Sigmoid colon (tissue), 7 donors: ENCODE measurements around the gene RPP14. TPM values are rescaled to one million over a fixed set of nuclear protein-coding genes. Genes with fewer than 3 reads are reported as not detected.

ENCODE experiments used
- DNase-seq: peaks from one replicate; pipeline ENCODE4 v3.0.0-alpha.2; 2019
- H3K27ac ChIP-seq, 4 donors: fragments of 200-600 bp; sonication (generic); one replicate each; pipeline ENCODE4 v1.5.1; 2016 to 2019; ENCODE audit warnings: mild to moderate bottlenecking in 1 of 4
- H3K27me3 ChIP-seq, 3 donors: fragments of 200-600 bp; sonication (generic); one replicate each; pipeline ENCODE4 v1.5.1; 2019; ENCODE audit warnings: mild to moderate bottlenecking in 1 of 3
- H3K36me3 ChIP-seq, 4 donors: fragments of 200-600 bp; sonication (generic); one replicate each; pipeline ENCODE4 v1.5.1; 2016 to 2019
- H3K4me1 ChIP-seq, 4 donors: fragments of 200-600 bp; sonication (generic); one replicate each; pipeline ENCODE4 v1.5.1; 2017 to 2019
- H3K4me3 ChIP-seq, 4 donors: fragments of 200-600 bp; sonication (generic); one replicate each; pipeline ENCODE4 v1.5.1; 2017 to 2019; ENCODE audit warnings: mild to moderate bottlenecking in 2 of 4, moderate library complexity in 1 of 4
- H3K9me3 ChIP-seq, 4 donors: fragments of 200-600 bp in 3 of 4; sonication (generic) in 3 of 4; one replicate each; pipeline versions ENCODE4 v1.5.1 to v1.6.1; 2013 to 2019
- CTCF ChIP-seq, 4 experiments: fragments of 450-650 bp in 3 of 4; fragments of 200-600 bp in 1 of 4; IDR thresholded peaks; one replicate each; pipeline ENCODE4 v1.5.1; 2016 to 2019; ENCODE audit warnings: antibody characterized with exemption in 4 of 4, mild to moderate bottlenecking in 3 of 4, moderate library complexity in 2 of 4
- EP300 ChIP-seq, 4 donors: sonication (generic); formaldehyde crosslinking; IDR thresholded peaks; one replicate each; pipeline ENCODE4 v1.6.1; 2017; ENCODE audit warnings: antibody characterized with exemption in 4 of 4
- POLR2A ChIP-seq, 2 donors: fragments of 450-650 bp; IDR thresholded peaks; one replicate each; pipeline ENCODE4 v1.6.1; 2016; ENCODE audit warnings: antibody characterized with exemption in 2 of 2, mild to moderate bottlenecking in 2 of 2, moderate library complexity in 2 of 2
- POLR2AphosphoS5 ChIP-seq, 4 donors: sonication (generic); formaldehyde crosslinking; IDR thresholded peaks; one replicate each; pipeline ENCODE4 v1.6.1; 2017; ENCODE audit warnings: antibody characterized with exemption in 4 of 4
- WGBS, 2 donors: extraction: QIAGEN DNeasy Blood & Tissue Kit; methylation state at CpG; one replicate each; pipeline ENCODE4 v1.1.7; 2013; 5-methylcytosine and 5-hydroxymethylcytosine counted together
- intact Hi-C: fragments of 100-400 bp; cut with DNase I; formaldehyde crosslinking; loops from one replicate; pipeline ENCODE4 v1.15.1; 2023
- polyA plus RNA-seq, 3 donors: library from polyadenylated mRNA; stranded (reverse); fragments of 200-250 nt; gene quantifications; one replicate each; pipeline ENCODE4 v1.2.3, GENCODE V29; 2013
- total RNA-seq, 4 donors: library from RNA; depleted of rRNA; stranded (reverse); fragments of >200 nt; gene quantifications; one replicate each; pipeline ENCODE4 v1.1.0, GENCODE V29; 2016
- donor health status: healthy with polysubstance abuse.
- donor health status: Bipolar disorder and iron deficiency.
- donor health status: healthy.

RPP14 gene
- total and polyA plus RNA-seq, 7 donors, result 10.8 to 16.7 (median 14.5) TPM

DNA sequence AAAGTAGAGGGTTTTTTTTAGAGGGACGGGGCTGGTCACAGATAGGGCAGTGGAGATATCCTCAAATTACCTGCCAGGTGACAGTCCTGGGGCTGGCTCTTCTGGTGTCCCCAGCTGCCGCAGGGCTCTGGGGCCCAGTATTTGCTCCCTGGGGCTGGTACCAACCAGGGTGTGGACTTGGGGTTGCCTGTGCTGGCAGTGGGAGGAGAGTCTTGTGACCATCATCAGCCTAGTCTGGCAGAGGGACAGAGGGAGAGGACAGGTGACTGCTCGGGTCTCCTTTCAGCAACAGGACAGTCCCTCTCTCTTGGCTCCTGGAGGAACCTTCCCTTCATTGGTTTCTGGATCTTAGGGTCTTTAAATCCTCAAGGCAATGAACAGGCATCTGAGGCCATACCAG, 7.9 kb upstream of the RPP14 start:
- intact Hi-C loops, result no loop called here
- Histone ChIP-seq H3K27ac (no peak overlapping the region), H3K4me3 (no peak overlapping the region), H3K36me3 (peaks cover 0 to 7% (median 0%) of the 10 kb centered on the region in 4 donors), H3K9me3 (no peaks in the 10 kb centered on the region), H3K27me3 (no peaks in the 10 kb centered on the region), H3K4me1 (peaks cover 0 to 3% (median 1%) of the 10 kb centered on the region in 4 donors)
- TF ChIP-seq CTCF (IDR thresholded peaks at IDR 0.05) (no peak), EP300 (IDR thresholded peaks at IDR 0.05) (no peak), POLR2AphosphoS5 (IDR thresholded peaks at IDR 0.05) (no peak), POLR2A (IDR thresholded peaks at IDR 0.05) (no peak)
- 48 to 67% methylated on average over 3 of the region's 3 CpGs for WGBS, 2 donors
- no peak for DNase-seq

DNA sequence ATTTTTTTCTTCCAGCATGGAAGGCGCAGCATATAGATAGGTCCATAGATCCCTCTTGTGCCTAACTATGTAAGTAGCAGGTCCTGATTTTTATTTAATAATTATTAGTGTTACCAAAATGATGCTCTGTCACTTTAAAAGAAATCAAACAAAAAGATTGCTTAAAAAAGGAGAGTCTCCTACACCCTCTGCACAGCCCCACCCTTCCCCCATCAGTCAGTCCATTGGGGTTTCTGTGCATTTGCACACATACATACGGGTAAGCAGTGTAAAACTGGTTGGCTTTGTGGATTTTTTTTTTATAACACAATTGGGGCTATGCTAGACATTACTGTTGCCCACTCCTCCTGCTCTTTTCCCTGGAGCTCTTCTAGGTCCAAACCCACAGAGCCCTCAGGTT, 7.0 kb upstream of the RPP14 start:
- no peaks in the 10 kb centered on the region for H3K9me3 ChIP-seq
- H3K4me3 ChIP-seq, result no peak overlapping the region
- peaks cover 0 to 1% (median 0%) of the 10 kb centered on the region in 4 donors for H3K36me3 ChIP-seq
- H3K4me1 ChIP-seq, result peaks cover 0 to 3% (median 1%) of the 10 kb centered on the region in 4 donors
- TF ChIP-seq POLR2AphosphoS5 (IDR thresholded peaks at IDR 0.05), result no peak
- no peak for TF ChIP-seq CTCF (IDR thresholded peaks at IDR 0.05)
- no peak for TF ChIP-seq EP300 (IDR thresholded peaks at IDR 0.05)
- no peak for TF ChIP-seq POLR2A (IDR thresholded peaks at IDR 0.05)
- H3K27me3 ChIP-seq, result no peaks in the 10 kb centered on the region
- no peak for DNase-seq
- intact Hi-C loops, result no loop called here
- no peak overlapping the region for H3K27ac ChIP-seq
- WGBS, 2 donors, result 55 to 71% methylated on average over 2 of the region's 2 CpGs

- no peak for DNase-seq
- intact Hi-C loops, result loop anchor here (1.0 kb wide), 1 partner anchor 62 kb away; no protein-coding TSS in a partner anchor
- no peak overlapping the region for H3K4me3 ChIP-seq
- H3K27ac ChIP-seq, result no peak overlapping the region
- no peaks in the 10 kb centered on the region for H3K9me3 ChIP-seq
- WGBS, 2 donors, result 13 to 20% methylated on average over 8 of the region's 8 CpGs
- H3K27me3 ChIP-seq, result no peaks in the 10 kb centered on the region
- no peaks in the 10 kb centered on the region for H3K36me3 ChIP-seq
- TF ChIP-seq CTCF (IDR thresholded peaks at IDR 0.05) (peak; percentile 26 to 57 (median 44)), EP300 (IDR thresholded peaks at IDR 0.05) (no peak)
- peaks cover 0 to 3% (median 1%) of the 10 kb centered on the region in 4 donors for H3K4me1 ChIP-seq
Observed at GRCh38 chr3:58299839-58300516, 6.1 kb upstream of the RPP14 start.

GRCh38 chr3:58307639-58308215, 1.7 kb downstream of the RPP14 start:
- intact Hi-C loops, result loop anchor here (2.0 to 5.0 kb wide), 3 partner anchors 71 to 300 kb away; partner anchors contain the start of genes ABHD6 and FLNB
- DNase-seq, result no peak
- 14 to 38% methylated on average over 10 of the region's 10 CpGs for WGBS, 2 donors
- no peak for TF ChIP-seq POLR2A (IDR thresholded peaks at IDR 0.05)
- TF ChIP-seq EP300 (IDR thresholded peaks at IDR 0.05), result no peak
- TF ChIP-seq CTCF (IDR thresholded peaks at IDR 0.05), result peak; percentile 6 to 33 (median 18)
- H3K9me3 ChIP-seq, result no peaks in the 10 kb centered on the region
- peaks cover 8 to 25% (median 19%) of the 10 kb centered on the region in 4 donors for H3K36me3 ChIP-seq
- H3K27me3 ChIP-seq, result no peaks in the 10 kb centered on the region
- H3K27ac ChIP-seq, result peak overlapping the region; percentile 89 to 98 (median 96)
- H3K4me3 ChIP-seq, result peak overlapping the region; percentile 65 to 96 (median 77)
- H3K4me1 ChIP-seq, result peaks cover 0 to 32% (median 30%) of the 10 kb centered on the region in 4 donors
